Bone marrow (tissue), 2 donors: ENCODE data around the gene PEA15.

Experiments used
- DNase-seq, 2 donors: peaks; one replicate each; lab custom pipeline; 2025; lab: John Stamatoyannopoulos, UW

PEA15 gene

DNA sequence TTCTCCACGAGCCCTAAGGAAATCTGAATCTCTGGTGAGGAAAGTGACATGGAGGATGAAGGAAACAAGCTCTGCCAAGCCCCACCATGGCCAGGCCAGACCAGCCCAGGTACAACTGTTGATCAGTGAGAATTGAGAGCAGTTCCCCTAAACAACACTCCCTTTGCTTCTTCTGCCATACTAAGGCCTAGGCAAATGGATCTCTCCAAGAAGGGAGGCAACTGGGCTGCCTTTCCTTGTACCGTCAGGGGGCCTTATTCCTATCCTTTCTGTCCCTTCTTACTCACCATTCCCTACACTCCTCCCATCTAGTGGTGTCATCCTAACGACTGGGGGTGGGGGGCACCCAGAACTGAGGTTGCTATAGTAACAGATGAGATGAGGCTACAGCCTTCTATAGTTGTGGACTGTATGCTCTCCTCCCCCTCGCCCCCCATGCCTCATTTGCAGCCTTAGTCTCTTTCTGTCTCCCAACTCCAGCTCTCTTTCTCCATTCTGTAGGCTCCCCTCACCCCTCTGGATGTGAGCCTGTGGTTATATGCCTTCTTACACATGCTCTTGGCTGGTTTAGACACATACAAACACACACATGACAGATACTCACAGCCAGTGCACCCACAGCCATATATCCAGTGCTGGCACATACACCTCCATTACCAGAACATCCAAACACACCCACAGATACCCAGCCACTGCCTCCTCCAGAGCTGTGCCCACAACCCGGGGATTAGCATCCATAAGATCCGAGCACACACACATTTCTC is 3.6 kb downstream of the PEA15 start:
- DNase-seq = no peak

DNA sequence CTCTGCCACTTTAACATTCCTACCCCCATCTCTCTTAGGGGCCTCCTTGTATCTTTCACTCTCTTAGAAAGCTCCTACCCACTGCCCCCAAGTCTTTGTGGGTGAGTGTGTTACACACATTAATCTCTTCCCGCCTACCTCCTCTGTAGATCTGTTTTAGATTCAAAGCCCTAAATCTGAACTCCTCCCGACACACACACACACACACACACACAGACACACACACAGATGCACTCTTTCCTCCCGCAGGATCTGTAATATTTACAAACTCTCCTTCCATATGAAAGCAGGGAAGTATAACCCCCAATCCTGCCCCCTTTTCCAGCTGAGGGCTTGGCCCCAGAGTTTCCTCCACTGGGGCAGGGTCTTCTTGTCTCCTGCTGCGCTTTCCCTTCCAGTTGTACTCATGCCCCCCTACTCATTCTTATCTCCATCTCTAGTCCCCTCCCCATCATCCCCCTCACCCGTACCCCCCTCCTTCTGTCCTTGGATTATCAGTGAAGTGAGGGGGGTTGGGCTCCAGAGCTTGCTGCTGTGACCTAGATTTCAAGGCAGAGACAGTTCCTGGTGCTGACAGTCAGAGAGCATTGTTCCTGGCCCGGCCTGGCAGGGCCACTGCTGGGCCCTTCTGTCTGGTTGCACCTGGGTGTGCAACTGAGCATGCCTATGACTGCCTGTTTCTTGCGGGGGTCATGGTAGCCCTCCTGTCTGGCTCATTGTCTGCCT is 4.3 kb downstream of the PEA15 start:
- no peak for DNase-seq

DNA sequence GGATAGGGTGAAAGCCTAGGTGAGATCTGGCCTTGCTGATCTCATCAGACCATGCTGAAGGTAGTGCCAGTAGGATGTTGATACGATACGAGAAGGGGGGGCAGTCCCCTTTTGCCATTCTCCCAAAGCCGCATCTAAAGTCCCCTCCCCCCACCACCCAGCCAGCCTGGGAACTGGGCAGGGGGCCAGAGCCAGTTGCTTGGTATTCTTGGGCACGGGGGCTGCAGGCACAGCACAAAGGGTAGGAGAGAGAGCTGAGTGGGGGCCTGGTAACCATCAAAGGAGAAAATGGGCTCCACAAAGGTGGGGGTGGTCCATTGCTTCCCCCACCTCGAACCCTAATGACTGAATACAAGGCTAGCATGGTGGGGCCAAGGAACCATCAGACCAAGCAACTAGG is 5.4 kb downstream of the PEA15 start:
- no peak for DNase-seq

DNA sequence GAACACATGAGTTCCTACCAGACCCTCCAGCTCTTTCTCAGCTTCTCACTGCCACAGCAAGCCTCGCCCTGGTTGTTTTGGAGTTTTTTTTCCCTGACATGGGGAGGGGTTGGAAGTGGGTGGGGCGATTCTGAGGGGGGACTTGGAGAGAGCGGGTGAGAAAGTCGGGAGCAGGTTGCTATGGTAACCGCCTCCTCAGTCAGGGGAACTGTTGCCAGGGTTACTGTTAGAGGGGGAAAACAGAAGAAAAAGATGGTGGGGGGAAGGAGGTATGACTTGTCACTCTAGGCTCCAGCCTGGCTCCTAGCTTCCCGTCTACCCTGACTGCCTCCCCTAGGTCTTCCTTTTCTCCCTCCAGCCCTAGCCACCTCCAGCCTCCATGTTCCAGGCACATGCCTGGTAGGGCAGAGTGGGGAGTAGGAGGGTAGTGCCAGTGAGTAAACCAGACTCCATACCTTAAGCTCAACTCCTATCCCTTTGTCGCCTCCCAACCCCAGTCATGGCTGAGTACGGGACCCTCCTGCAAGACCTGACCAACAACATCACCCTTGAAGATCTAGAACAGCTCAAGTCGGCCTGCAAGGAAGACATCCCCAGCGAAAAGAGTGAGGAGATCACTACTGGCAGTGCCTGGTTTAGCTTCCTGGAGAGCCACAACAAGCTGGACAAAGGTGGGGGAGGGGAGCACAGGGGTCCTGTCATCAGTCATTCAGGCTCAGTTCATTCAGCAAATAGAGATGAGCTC is 6.0 kb downstream of the PEA15 start:
- DNase-seq = no peak

DNA sequence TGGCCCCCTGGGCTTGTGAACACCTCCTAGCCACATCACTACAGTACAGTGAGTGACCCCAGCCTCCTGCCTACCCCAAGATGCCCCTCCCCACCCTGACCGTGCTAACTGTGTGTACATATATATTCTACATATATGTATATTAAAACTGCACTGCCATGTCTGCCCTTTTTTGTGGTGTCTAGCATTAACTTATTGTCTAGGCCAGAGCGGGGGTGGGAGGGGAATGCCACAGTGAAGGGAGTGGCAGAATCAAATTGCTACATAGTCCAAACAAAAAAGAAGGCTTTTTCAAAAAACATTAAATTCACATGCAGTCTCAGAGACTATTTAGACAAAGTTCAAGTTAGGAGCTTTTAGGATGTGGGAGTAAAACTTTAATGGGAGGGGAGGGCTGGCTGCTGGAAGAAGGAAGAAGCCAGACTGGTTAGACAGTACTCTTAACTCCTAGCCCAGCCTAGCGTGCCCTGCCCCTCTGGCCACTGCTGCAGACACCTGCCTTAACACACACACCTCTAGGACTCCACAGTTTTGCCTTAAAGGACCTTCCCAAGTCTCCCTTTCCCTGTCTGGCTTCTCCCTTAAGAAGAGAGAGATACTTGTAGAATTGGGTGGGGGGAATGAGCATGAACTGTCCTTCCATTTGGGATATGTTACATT is 9.4 kb downstream of the PEA15 start:
- no peak for DNase-seq

DNA sequence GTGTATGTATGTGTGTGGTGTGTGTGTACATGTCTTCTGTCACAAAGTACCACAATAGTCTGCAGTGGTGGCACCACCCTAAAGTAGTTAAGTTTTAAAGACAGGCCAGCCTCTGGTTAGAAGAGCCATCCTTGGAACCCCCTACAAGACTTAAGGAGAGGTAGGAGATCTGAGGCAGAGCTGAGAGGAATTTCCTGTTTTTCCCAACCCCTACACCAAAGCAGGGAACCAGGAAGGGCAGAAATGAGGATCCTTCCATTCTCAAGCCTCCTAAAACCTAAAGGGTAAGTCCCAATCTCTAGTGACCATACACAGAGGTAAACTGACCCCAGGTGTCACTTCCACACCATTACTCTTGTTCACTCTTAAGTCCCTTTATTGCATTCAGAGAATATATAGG is 11.1 kb downstream of the PEA15 start:
- DNase-seq = no peak

DNA sequence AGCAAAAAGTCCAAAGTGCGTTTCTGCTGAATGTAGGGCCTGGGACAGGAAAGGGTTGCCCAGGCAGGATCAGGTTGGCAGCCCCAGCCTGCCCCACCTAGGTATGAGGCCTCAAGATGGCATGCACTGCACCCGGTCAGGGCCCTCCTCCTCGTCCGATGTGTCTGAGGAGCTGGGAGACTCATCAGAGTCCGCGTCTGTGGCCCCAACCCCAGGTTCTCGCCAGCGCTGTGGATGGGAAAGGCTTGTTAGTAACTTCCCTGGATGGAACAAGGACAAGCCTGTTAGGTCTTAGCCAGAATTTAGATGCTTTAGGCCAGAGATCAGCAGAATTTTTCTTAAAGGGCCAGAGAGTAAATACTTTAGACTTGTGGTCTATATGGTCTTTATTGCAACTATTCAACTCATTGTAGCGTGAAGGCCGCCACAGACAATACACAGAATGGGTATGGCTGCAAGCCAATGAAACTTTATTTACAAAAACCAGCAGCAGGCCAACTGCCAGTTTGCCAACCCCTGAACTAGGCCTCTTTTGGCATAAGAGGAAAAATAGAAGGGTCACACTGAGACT is 12.4 kb downstream of the PEA15 start:
- no peak for DNase-seq

DNA sequence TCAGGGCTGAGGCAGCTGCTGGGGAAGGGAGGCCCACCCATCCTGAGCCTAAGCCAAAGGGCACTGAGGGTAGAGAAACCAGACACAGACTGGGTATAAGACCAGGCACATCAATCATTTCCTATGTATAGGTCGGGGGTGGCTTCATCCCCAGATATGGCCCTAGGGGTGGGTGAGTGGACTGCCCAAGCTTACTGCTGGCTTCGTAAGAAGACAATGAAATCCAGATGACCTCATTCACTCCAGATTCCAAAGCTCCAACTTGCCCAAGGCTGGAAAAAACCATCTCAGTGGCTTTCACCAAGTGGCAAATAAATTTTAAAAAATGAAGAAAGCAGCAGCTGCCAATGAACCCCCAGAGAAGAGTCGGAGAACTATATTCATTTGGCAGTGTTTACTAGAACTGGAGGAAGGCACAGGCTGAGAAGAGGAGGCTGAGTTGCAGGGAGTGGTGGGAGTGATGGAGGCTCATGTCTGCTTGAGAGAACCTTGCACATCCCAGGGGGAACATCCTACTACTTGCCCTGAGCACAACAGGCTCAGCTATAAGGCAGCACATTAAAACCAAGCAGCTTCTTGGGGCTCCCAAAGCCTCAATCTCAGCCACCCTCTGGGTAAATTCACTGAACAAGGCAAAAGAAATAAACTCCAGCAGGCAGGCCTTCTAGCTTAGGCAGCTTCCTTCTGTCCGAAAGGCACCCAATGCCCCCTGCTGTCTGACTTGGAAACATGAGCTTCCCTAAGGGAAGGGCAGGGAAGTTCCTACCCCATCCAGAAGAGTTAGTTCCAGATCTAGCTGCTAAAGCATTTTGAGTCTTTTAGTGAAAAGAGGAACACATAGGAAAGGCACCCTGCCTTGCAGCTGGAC is 14.1 kb downstream of the PEA15 start:
- DNase-seq = no peak

DNA sequence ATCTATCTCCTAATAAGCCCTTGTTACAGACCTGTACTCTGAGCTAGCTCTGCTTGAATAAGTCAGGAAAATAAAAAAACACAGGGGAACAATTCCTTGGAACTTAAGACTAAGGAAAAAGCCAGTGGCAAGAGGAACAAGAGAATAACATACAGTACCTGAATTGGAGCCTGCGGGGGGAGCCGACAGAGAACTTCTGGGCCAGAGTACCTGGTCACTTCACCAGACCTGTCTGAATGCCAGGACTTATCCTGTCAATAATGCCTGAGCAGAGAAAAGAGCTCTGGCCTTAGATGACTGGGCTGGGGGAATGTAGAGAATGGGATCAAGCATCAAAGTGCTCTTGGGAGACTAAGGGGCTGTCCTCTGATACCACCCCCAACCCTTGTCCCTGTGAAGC is 15.1 kb downstream of the PEA15 start:
- no peak for DNase-seq

DNA sequence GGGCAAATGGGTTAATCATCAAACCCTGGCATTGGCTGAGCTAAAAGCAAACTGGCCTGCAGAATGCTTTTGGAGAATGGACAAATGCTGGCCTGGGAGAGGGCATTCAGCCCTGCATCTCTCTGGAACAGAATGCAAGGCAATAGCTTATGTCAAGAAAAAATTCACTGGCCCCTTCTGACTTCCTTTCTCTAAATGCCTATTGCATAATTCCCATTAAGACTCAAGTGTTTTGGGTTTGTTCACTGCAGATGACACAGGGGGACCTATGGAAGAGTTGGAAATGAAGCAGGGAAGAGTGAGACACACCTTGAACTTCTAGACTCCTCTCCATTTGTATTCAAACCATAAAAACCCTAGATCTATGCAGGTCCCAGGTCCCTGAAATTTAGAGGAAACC is 15.9 kb downstream of the PEA15 start:
- no peak for DNase-seq

DNA sequence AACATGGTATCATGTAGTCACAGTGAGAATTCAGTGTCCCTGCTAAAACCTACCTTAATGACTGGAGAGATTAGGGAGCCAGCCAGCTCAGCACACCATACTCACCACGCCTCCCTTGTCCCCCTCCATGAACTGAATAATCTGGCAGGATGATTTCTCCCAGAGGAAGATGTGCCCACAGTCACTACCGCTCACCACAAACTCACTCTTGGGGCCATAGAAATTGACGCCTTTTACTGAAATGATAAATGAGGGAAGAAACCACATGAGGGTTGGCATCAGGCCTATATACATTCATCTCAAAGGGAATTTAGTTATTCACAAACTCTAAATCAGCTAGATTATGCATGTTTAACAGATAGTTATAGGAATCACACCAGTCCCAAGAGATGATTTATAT is 17.4 kb downstream of the PEA15 start:
- DNase-seq = no peak

DNA sequence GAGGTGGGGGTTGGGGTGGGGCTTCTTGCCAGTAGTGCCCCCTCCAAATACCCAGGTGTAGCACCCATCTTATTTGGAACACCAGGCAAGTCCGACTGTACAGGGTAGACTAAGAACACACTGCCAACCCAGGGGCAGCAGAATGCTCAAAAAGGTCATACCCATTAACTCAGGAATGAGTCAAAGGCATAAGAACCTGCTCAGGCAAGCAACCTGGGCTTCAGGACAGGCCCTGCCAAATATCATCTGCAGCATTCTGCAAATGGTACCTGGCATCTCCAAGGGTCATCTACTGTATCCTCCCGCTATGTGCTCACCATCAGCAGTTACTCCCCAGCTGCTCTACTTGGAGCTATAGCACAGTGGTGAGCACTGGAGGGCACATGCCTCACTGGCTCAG is 19.4 kb downstream of the PEA15 start:
- no peak for DNase-seq

DNA sequence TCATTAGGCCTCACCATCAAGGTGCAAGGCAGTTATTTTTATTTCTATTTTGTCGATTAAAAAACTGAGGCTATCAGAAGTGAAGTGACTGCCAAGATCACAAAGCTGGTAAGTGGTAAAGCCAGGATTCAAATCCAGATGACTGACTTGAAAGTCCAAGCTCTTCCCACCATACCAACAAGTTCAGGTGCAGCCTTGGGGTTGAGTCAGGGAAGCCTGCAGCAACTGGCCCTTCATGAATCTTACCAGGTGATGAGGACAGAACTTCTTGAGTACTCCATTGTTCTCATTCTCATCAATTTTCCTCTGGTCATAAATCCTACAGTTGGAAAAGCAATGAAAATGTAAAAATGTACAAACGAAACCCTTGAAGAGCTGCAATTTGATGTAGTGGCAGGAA is 20.2 kb downstream of the PEA15 start:
- DNase-seq = no peak

DNA sequence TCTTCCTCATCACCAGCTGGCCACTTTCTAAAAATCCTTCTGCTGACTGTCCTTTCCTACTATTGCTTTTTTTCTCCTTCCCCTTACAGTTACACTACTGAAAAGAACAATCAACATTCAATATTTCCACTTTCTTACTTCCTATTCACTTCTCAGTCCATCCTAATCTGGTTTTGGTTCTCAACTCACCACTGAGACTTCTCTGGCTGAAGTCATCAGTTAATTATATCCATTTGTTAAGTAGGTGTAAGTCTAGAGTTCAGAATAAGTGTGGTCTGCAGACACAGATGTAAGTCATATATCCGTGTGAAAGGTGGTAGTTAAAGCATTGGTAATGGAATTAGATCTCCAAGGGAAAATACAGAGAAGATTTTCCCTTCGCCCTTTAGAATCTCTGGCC is 21.4 kb downstream of the PEA15 start:
- no peak for DNase-seq

DNA sequence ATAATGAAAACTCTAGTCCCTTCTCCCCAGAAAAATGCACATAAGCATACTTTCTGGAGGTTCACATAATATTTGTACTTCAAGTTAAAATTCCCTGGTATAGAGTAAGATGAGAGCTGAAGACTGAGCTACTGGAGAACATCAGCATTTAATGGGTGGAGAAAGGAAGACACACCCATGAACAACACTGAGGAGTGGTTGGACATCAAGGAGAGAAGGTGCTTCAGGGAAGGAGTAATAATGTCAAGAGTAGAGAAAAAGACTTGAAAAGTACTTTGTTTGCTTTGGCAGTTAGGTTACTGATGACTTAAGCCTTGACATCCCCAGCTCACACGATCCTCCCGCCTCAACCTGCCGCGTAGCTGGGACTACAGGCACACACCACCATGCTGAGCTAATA is 21.9 kb downstream of the PEA15 start:
- DNase-seq = no peak

DNA sequence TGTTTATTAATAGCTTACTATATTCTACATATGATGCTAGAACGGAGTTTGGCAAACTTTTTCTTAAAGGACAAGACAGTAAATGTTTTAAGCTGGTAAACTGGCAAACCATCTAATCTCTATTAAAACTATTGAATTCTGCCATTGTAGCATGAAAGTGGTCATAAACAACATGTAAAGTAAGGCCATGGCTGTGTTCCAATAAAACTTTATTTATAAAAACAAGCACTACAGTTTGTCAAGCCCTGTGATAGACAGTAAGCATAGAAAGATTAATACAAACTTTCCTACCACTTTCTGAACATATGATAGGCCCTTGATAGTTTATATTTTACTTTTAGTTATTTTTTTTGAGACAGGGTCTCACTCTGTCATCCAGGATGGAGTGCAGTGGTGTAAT is 22.4 kb downstream of the PEA15 start:
- DNase-seq = no peak

DNA sequence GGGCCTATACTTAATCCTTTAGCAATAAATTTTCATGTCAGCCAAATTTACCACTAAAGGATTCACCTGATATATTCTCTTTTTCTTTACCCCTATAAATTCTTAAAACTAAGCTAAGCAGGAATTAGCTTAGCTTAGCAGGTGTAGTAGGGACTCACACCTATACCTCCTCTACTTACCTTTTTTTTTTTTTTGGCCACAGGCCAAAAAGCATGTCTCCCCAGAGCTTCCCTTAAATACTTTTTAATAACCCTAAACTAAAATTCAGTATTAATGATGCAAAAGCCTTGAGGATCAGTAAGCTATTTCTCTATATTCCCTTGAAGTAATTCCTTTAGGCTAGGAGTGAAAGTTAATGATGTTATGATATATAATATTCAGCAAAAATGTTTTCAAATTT is 23.2 kb downstream of the PEA15 start:
- DNase-seq = no peak

DNA sequence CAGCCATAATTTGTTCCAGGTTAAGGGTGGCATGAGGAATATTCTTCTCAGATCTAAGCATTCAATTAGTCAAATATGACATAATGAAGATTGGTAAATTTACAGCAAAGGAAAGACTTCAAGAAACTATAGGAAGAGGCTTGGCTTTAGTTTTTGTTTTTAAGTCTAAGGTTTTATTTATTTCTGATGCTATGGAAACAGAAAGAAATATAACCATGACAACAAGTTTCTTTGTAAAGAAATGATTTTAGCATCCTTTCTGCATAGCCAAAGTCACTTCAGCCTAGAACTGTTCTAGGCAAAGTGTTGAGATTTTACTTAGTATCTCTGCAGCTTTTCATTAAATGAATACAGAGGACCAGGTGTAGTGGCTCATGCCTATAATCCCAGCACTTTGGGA is 27.7 kb downstream of the PEA15 start:
- no peak for DNase-seq

DNA sequence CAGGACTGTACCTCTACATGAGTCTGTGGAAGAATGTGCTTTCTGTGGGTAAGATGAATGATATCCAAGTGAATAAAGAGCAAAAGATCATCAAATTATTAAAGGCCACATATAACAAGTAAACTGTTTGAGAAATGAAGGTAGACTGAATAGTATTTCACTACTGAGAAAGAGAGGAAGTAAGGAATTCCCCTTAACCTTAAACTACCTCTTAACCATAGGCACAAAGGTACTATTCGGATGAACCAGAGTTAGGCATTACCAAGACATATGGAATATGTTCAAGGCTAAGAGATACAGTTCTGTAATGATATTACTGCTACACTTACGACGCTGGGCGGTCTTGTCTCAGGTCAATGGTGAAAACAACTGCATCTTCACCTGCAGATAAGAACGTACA is 31.6 kb downstream of the PEA15 start:
- DNase-seq = no peak

DNA sequence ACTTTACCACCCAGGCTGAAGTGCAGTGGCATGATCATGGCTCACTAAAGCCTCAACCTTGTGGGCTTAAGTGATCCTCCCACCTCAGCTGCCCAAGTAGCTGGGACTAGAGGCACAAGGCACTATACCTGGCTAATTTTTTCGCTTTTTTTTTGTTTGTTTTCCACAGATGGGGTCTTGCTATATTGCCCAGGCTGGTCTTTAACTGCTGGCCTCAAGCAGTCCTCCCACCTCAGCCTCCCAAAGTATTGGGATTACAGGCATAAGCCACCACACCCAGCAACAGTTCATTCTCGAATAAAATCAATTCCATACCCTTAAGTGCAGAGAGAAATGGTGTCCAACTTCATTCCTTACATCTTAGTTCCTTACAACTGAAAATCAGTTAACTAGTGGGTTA is 32.4 kb downstream of the PEA15 start:
- no peak for DNase-seq

DNA sequence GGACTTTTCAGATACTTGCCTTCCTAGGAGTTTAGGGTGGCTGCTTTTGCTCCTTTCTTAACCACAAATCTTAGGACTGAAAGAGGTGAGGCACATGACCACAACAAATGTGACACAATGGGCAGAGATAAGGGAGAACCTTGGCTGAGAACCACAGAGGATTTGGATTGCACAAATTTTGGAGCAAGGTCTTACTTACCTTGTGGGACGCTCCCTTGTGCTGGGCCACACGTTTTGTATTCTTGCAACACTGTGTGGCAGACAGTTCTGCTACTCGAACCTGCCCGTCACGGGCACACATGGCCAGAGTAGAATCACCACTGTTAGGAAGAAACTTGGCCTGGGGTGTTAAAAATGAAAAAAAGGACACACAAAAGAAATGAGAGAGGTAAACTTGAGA is 33.2 kb downstream of the PEA15 start:
- DNase-seq = no peak
